Fibroblast of lung (primary cell): ENCODE results near the gene BDH1.

Experiments
- CTCF ChIP-seq, 2 donors: IDR thresholded peaks in 1 of 2; conservative IDR thresholded peaks in 1 of 2; 1 replicate in 1 of 2; 2 replicates in 1 of 2; pipeline ENCODE4 v1.5.1; 2011 to 2012; ENCODE audit warnings: low read length in 2 of 2, control low read depth in 1 of 2, inconsistent platforms in 1 of 2, low read depth in 1 of 2, mild to moderate bottlenecking in 1 of 2
- EZH2 ChIP-seq: IDR thresholded peaks from 2 replicates; pipeline ENCODE4 v1.5.1; 2012; ENCODE audit warnings: low read length, control low read depth, mild to moderate bottlenecking; ENCODE audit errors: missing control alignments

GRCh38 chr3:197468866-197469382 lies 86.8 kb downstream of the BDH1 start:
- TF ChIP-seq CTCF (conservative IDR thresholded peaks at IDR 0.05 in 1 of 2, IDR thresholded peaks at IDR 0.05 in 1 of 2; ENCODE audit: low read depth in 1 of 2, low read length in 2 of 2) (no peak), EZH2 (no peak)
